GM19397 (cell line): Measurements from ENCODE around the gene CD302.
"Not testable (repeated sequence)": the region's sequence is repeated elsewhere in the genome, so short reads cannot be mapped to it uniquely, and the experiment has no call there.

Experiments used
- ATAC-seq: cut with Tn5 transposase; IDR thresholded peaks from one replicate; pipeline ENCODE4 v1.9.1; 2021; ENCODE audit warnings: mild to moderate bottlenecking, moderate library complexity; ENCODE audit not compliant: unreplicated experiment

CD302 gene

GRCh38 chr2:159795841-159796690 lies 1.9 kb downstream of the CD302 start:
- no peak for ATAC-seq

GRCh38 chr2:159793326-159793725 lies 4.7 kb downstream of the CD302 start:
- ATAC-seq: no peak

GRCh38 chr2:159792599-159792998 lies 5.4 kb downstream of the CD302 start:
- ATAC-seq: no peak

GRCh38 chr2:159792036-159792435 lies 6.0 kb downstream of the CD302 start:
- no peak for ATAC-seq

GRCh38 chr2:159790323-159790722 lies 7.7 kb downstream of the CD302 start:
- ATAC-seq: no peak

GRCh38 chr2:159788253-159788652 lies 9.8 kb downstream of the CD302 start:
- ATAC-seq: no peak

- ATAC-seq: not testable (repeated sequence)
Observed at GRCh38 chr2:159787647-159788046, 10.4 kb downstream of the CD302 start.

- ATAC-seq: no peak
Observed at GRCh38 chr2:159786938-159787337, 11.1 kb downstream of the CD302 start.

- ATAC-seq: no peak
Observed at GRCh38 chr2:159785195-159785594, 12.8 kb downstream of the CD302 start.

- ATAC-seq: not testable (repeated sequence)
Observed at GRCh38 chr2:159784744-159785143, 13.3 kb downstream of the CD302 start.

- no peak for ATAC-seq
Observed at GRCh38 chr2:159783556-159783955, 14.5 kb downstream of the CD302 start.

- no peak for ATAC-seq
Observed at GRCh38 chr2:159776321-159776720, 21.7 kb downstream of the CD302 start.

GRCh38 chr2:159775021-159775420 lies 23.0 kb downstream of the CD302 start:
- no peak for ATAC-seq

- ATAC-seq: no peak
Observed at GRCh38 chr2:159774370-159774990, 23.5 kb downstream of the CD302 start.

- ATAC-seq: no peak
Observed at GRCh38 chr2:159773886-159774285, 24.1 kb downstream of the CD302 start.

GRCh38 chr2:159773426-159773825 lies 24.6 kb downstream of the CD302 start:
- ATAC-seq: no peak

- no peak for ATAC-seq
Observed at GRCh38 chr2:159769147-159769546, 28.9 kb downstream of the CD302 start.

- ATAC-seq: no peak
Observed at GRCh38 chr2:159762075-159762474, 35.9 kb downstream of the CD302 start.

GRCh38 chr2:159760326-159760725 lies 37.7 kb downstream of the CD302 start:
- ATAC-seq: no peak

GRCh38 chr2:159759577-159759976 lies 38.4 kb downstream of the CD302 start:
- no peak for ATAC-seq

- ATAC-seq: no peak
Observed at GRCh38 chr2:159758686-159759085, 39.3 kb downstream of the CD302 start.

- no peak for ATAC-seq
Observed at GRCh38 chr2:159758239-159758638, 39.8 kb downstream of the CD302 start.
